GM12878 (cell line): ENCODE results near the gene BBOX1. TPM values are rescaled to one million over a fixed set of nuclear protein-coding genes. Genes with fewer than 3 reads are reported as not detected.

Experiments used
- ATAC-seq: fragments of 200-7000 bp; cut with Tn5 transposase; 3 replicates; pipeline ENCODE4 v1.9.1; 2020; ENCODE audit warnings: mild to moderate bottlenecking, moderate library complexity
- BruUV-seq: library from RNA; stranded (reverse); fragments of 400-500 nt; replicated peaks from 2 replicates; lab custom pipeline; 2021; lab: Mats Ljungman, UMichigan
- CTCF ChIA-PET: fragments of 300-600 bp; sonication (Branson Sonifier 250); formaldehyde crosslinking; extraction: SDS; loops from one replicate; lab custom pipeline; 2021; ENCODE audit warnings: inconsistent platforms; lab: Yijun Ruan, JAX
- POLR2A ChIA-PET: fragments of 350-600 bp; formaldehyde crosslinking; extraction: SDS; loops from one replicate; lab custom pipeline; 2021; ENCODE audit warnings: inconsistent platforms; lab: Charles Lee
- RAD21 ChIA-PET: fragments of 300-600 bp; sonication (Branson Sonifier 250); formaldehyde crosslinking; loops from one replicate; lab custom pipeline; 2023; ENCODE audit warnings: antibody characterized with exemption; ENCODE audit not compliant: unreplicated experiment; lab: Charles Lee
- SMC1A ChIA-PET: fragments of 300-600 bp; sonication (Branson Sonifier 250); formaldehyde crosslinking; loops from one replicate; lab custom pipeline; 2023; ENCODE audit not compliant: unreplicated experiment, uncharacterized antibody; lab: Charles Lee
- DNase-seq: peaks from one replicate; pipeline ENCODE4 v3.0.0-alpha.2; 2011; ENCODE audit warnings: low read depth, low spot score
- FAIRE-seq: peaks from 3 replicates; lab custom pipeline; 2011; peaks lifted over from hg19 to GRCh38; lab: Jason Lieb, UNC
- H2AFZ ChIP-seq: 2 replicates; pipeline ENCODE4 v1.6.0; 2011; ENCODE audit warnings: low read depth, low read length, control low read depth; ENCODE audit not compliant: control insufficient read depth
- H3K27ac ChIP-seq: 2 replicates; pipeline ENCODE4 v1.5.1; 2011; ENCODE audit warnings: control low read depth; ENCODE audit not compliant: control insufficient read depth, insufficient read depth
- H3K27me3 ChIP-seq, 2 experiments: replicated peaks in 1 of 2; 2 replicates each; pipeline versions ENCODE4 v1.6.0 to v1.6.1; 2011; ENCODE audit warnings: low read length in 1 of 2; ENCODE audit not compliant: control insufficient read depth in 2 of 2, insufficient read depth in 2 of 2
- H3K36me3 ChIP-seq, 2 experiments: 2 replicates each; pipeline ENCODE4 v1.5.1; 2011; ENCODE audit warnings: low read length in 1 of 2; ENCODE audit not compliant: control insufficient read depth in 2 of 2, insufficient read depth in 2 of 2
- H3K4me1 ChIP-seq: 2 replicates; pipeline ENCODE4 v1.6.1; 2011; ENCODE audit warnings: mild to moderate bottlenecking, low read length, moderate library complexity, mixed read lengths; ENCODE audit not compliant: control insufficient read depth, insufficient read depth
- H3K4me2 ChIP-seq: 2 replicates; pipeline ENCODE4 v1.6.0; 2011; ENCODE audit warnings: control low read depth; ENCODE audit not compliant: control insufficient read depth, insufficient read depth
- H3K4me3 ChIP-seq: fragments of 200-600 bp; sonication (generic); 2 replicates; pipeline ENCODE4 v1.5.1; 2016
- H3K79me2 ChIP-seq: 2 replicates; pipeline ENCODE4 v1.6.0; 2011; ENCODE audit warnings: low read length; ENCODE audit not compliant: control insufficient read depth, insufficient read depth
- H3K9ac ChIP-seq: 2 replicates; pipeline ENCODE4 v1.8.0; 2011; ENCODE audit warnings: low read length, control low read depth, mixed read lengths; ENCODE audit not compliant: control insufficient read depth, insufficient read depth
- H3K9me3 ChIP-seq: replicated peaks from 3 replicates; pipeline ENCODE4 v1.5.1; 2011; ENCODE audit warnings: mild to moderate bottlenecking, low read length; ENCODE audit not compliant: control insufficient read depth, insufficient read depth
- H4K20me1 ChIP-seq: 2 replicates; pipeline ENCODE4 v1.6.0; 2011; ENCODE audit not compliant: control insufficient read depth, insufficient read depth
- BACH1 ChIP-seq: fragments of 450-650 bp; IDR thresholded peaks from 2 replicates; pipeline ENCODE4 v1.6.1; 2017; ENCODE audit warnings: mild to moderate bottlenecking, borderline replicate concordance
- BRCA1 ChIP-seq: IDR thresholded peaks from 2 replicates; pipeline ENCODE4 v1.6.1; 2011; ENCODE audit warnings: low read depth, low read length, improper control_type of control experiment
- CREM ChIP-seq: IDR thresholded peaks from 2 replicates; pipeline ENCODE4 v1.6.1; 2014; ENCODE audit warnings: antibody characterized with exemption, low read depth
- ETV6 ChIP-seq, 2 experiments: fragments of 450-650 bp in 1 of 2; IDR thresholded peaks in 1 of 2; conservative IDR thresholded peaks in 1 of 2; 2 replicates each; pipeline ENCODE4 v1.6.1; 2014; ENCODE audit warnings: antibody characterized with exemption in 1 of 2, borderline replicate concordance in 1 of 2, low read depth in 1 of 2, mild to moderate bottlenecking in 1 of 2, moderate library complexity in 1 of 2
- IKZF1 ChIP-seq: fragments of 450-650 bp; conservative IDR thresholded peaks from 2 replicates; pipeline ENCODE4 v1.6.1; 2017; ENCODE audit warnings: antibody characterized with exemption, mild to moderate bottlenecking
- IRF4 ChIP-seq: IDR thresholded peaks from 2 replicates; pipeline ENCODE4 v1.6.1; 2011; ENCODE audit warnings: low read depth, low read length
- MTA2 ChIP-seq: fragments of 450-650 bp; IDR thresholded peaks from 2 replicates; pipeline ENCODE4 v1.6.1; 2016; ENCODE audit warnings: low read depth, mild to moderate bottlenecking, moderate library complexity
- NBN ChIP-seq: fragments of 450-650 bp; IDR thresholded peaks from 2 replicates; pipeline ENCODE4 v1.6.1; 2016
- NFYB ChIP-seq: IDR thresholded peaks from 2 replicates; pipeline ENCODE4 v1.6.1; 2011; ENCODE audit warnings: low read depth, mild to moderate bottlenecking, low read length, improper control_type of control experiment, moderate library complexity; ENCODE audit not compliant: insufficient read depth
- NR2C2 ChIP-seq: IDR thresholded peaks from 2 replicates; pipeline ENCODE4 v1.6.1; 2011; ENCODE audit warnings: borderline replicate concordance, low read depth; ENCODE audit not compliant: control insufficient read depth, insufficient read length
- PML ChIP-seq: IDR thresholded peaks from 2 replicates; pipeline ENCODE4 v1.6.1; 2012; ENCODE audit warnings: low read length, inconsistent platforms
- POLR2A ChIP-seq: IDR thresholded peaks from 2 replicates; pipeline ENCODE4 v1.6.1; 2011; ENCODE audit warnings: low read depth, mild to moderate bottlenecking, low read length
- SP1 ChIP-seq: IDR thresholded peaks from one replicate; pipeline ENCODE4 v1.6.1; 2011; ENCODE audit warnings: low read depth, low read length
- STAT3 ChIP-seq: IDR thresholded peaks from 2 replicates; pipeline ENCODE4 v1.6.1; 2011; ENCODE audit warnings: low read depth, low read length, improper control_type of control experiment
- SUZ12 ChIP-seq: fragments of 200-600 bp; sonication (generic); IDR thresholded peaks from one replicate; pipeline ENCODE4 v1.6.1; 2018; ENCODE audit warnings: antibody characterized with exemption, mild to moderate bottlenecking; ENCODE audit not compliant: unreplicated experiment
- ZNF207 ChIP-seq: fragments of 450-650 bp; IDR thresholded peaks from 2 replicates; pipeline ENCODE4 v1.6.1; 2014; ENCODE audit warnings: antibody characterized with exemption, mild to moderate bottlenecking, borderline replicate concordance
- ZNF24 ChIP-seq: fragments of 450-650 bp; IDR thresholded peaks from 2 replicates; pipeline ENCODE4 v1.6.1; 2017; ENCODE audit warnings: antibody characterized with exemption, mild to moderate bottlenecking
- ZSCAN29 ChIP-seq: fragments of 450-650 bp; IDR thresholded peaks from 2 replicates; pipeline ENCODE4 v1.6.1; 2017; ENCODE audit warnings: mild to moderate bottlenecking, moderate library complexity
- in situ Hi-C: fragments of 300-500 bp; cut with MboI; formaldehyde crosslinking; loops from 9 replicates; pipeline ENCODE4 v1.14.3; 2018; ENCODE audit warnings: mixed read lengths
- intact Hi-C: fragments of 100-400 bp; cut with micrococcal nuclease; formaldehyde crosslinking; loops from one replicate; pipeline ENCODE4 v1.14.2; 2022; ENCODE audit not compliant: unreplicated experiment
- polyA plus RNA-seq, 11 experiments: library from polyadenylated mRNA; depleted of rRNA in 4 of 11; unstranded in 6 of 11; stranded (reverse) in 5 of 11; fragments of >200 nt; fragmentation: Nextera tagmentation in 4 of 11; fragmentation: Illumina TruSeq in 1 of 11; extraction: Ambion mirVana in 4 of 11; extraction: Trizol in 1 of 11; gene quantifications; 1 replicate in 1 of 11; 2 replicates in 10 of 11; pipeline versions ENCODE4 v1.2.1 to v1.2.3, GENCODE V29; 2011 to 2016; ENCODE audit warnings: inconsistent platforms in 2 of 11, missing spikeins in 2 of 11, low read depth in 1 of 11
- total RNA-seq, 4 experiments: library from RNA; depleted of rRNA in 3 of 4; stranded (reverse); fragments of >200 nt in 3 of 4; fragmentation: Illumina TruSeq in 1 of 4; extraction: Trizol in 1 of 4; gene quantifications; 2 replicates each; pipeline versions ENCODE4 v1.2.1 to v1.2.3, GENCODE V29; 2013 to 2021
- TF ChIP-seq, protein P1 (sequence below): fragments of 450-650 bp; IDR thresholded peaks from 2 replicates; pipeline ENCODE4 v1.6.1; 2017; ENCODE audit warnings: mild to moderate bottlenecking, low read depth, inconsistent platforms; ENCODE audit not compliant: poor library complexity, severe bottlenecking
- TF ChIP-seq, protein P2 (sequence below): IDR thresholded peaks from 2 replicates; pipeline ENCODE4 v1.6.1; 2012; ENCODE audit warnings: low read depth, low read length, improper control_type of control experiment

The BBOX1 gene
- total and polyA plus RNA-seq, 10 of the 15 experiments (the other 5 are each of a cell fraction or from before 2014, with no cell fraction given) = 3.5 TPM; not detected in 9

DNA sequence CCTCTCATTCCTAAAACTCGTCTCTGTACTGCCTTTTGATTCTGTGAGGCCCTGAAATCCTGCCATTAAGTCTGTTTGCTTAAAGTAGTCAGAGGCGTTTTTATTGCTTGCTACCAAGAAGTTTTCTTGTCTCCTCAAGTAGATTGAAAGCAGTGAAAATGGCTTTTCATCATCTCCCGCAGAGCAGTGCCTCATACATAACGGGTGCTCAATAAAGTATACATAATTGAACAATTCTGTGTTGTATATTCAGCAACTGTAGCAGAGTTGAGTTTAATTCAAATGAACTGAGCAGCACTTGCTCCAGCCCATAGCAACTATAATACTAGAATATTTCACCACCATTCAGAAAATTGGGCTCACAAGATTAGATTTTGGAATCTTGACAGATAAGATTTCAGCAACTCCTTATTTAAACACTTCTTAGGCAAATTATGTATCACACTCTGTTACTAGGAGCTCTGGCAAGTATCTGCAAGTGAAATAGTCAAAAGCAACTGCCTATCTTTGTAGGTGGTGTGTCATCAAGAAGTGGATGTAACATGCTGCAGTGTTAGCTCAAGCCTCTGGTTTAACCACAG is 26.7 kb upstream of the BBOX1 start (continued):
- TF ChIP-seq, protein P1, sequence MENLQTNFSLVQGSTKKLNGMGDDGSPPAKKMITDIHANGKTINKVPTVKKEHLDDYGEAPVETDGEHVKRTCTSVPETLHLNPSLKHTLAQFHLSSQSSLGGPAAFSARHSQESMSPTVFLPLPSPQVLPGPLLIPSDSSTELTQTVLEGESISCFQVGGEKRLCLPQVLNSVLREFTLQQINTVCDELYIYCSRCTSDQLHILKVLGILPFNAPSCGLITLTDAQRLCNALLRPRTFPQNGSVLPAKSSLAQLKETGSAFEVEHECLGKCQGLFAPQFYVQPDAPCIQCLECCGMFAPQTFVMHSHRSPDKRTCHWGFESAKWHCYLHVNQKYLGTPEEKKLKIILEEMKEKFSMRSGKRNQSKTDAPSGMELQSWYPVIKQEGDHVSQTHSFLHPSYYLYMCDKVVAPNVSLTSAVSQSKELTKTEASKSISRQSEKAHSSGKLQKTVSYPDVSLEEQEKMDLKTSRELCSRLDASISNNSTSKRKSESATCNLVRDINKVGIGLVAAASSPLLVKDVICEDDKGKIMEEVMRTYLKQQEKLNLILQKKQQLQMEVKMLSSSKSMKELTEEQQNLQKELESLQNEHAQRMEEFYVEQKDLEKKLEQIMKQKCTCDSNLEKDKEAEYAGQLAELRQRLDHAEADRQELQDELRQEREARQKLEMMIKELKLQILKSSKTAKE = no peak
- TF ChIP-seq NR2C2 (no peak), BACH1 (no peak), STAT3 (no peak), ZSCAN29 (no peak), NFYB (no peak)

DNA sequence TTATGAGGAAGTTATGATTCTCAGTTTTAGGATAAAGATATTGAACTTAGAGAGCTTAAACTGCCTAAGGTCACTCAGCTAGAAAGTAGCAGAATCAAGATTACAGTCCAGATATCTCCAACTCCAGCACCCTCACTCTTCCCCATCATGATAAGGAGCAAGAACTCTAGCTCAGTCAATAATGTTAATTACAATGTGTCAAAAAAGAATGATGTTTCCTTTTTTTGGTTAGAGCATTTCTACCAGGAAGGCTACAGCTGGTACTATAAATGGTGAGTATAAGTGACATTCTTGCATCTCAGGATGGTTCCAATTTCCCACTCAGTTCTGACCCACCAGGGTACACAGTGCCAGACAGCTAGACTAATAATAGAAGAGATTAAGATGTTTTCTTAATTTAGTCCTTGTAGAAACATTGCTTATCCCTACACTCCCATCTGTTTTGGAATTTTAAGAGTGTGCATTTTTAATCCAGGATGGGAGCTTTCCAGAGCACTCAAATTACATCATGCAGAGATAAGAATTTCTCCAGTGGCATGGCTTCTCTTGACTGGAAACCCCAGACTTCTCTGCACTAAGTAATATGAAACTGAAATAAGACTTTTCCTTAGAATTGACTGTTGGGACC is 21.6 kb upstream of the BBOX1 start:
- no TSS peak for BruUV-seq
- H3K4me2 ChIP-seq = no peak overlapping the region
- CTCF ChIA-PET = no interaction called here
- intact Hi-C loops = no loop called here
- POLR2A ChIA-PET = no interaction called here
- in situ Hi-C loops = no loop called here
- H3K27ac ChIP-seq = no peak overlapping the region
- H3K36me3 ChIP-seq = no peaks in the 10 kb centered on the region
- ATAC-seq (no peak), DNase-seq (no peak), FAIRE-seq (no peak)
- no peak overlapping the region for H3K9ac ChIP-seq
- H3K27me3 ChIP-seq = no peaks in the 10 kb centered on the region
- H3K4me3 ChIP-seq = no peak overlapping the region
- RAD21 ChIA-PET = no interaction called here
- H4K20me1 ChIP-seq = no peaks in the 10 kb centered on the region
- SMC1A ChIA-PET = interaction anchor here (1.0 kb wide), 1 partner anchor 12 kb away, joined by 4 read pairs; no protein-coding TSS in a partner anchor
- no peaks in the 10 kb centered on the region for H3K9me3 ChIP-seq
- no peaks in the 10 kb centered on the region for H3K4me1 ChIP-seq
- no peaks in the 10 kb centered on the region for H3K79me2 ChIP-seq
- no peak overlapping the region for H2AFZ ChIP-seq
- TF ChIP-seq SUZ12 (no peak), ETV6 (conservative IDR thresholded peaks at IDR 0.05 in 1 of 2, IDR thresholded peaks at IDR 0.05 in 1 of 2; ENCODE audit: borderline replicate concordance in 1 of 2, low read depth in 1 of 2) (no peak), IRF4 (no peak), SP1 (no peak), POLR2A (no peak), BRCA1 (no peak), PML (no peak), NBN (no peak), ZNF24 (no peak), ZNF207 (no peak), MTA2 (no peak), CREM (no peak), IKZF1 (no peak)
- TF ChIP-seq, protein P1 = no peak
- TF ChIP-seq, protein P2, sequence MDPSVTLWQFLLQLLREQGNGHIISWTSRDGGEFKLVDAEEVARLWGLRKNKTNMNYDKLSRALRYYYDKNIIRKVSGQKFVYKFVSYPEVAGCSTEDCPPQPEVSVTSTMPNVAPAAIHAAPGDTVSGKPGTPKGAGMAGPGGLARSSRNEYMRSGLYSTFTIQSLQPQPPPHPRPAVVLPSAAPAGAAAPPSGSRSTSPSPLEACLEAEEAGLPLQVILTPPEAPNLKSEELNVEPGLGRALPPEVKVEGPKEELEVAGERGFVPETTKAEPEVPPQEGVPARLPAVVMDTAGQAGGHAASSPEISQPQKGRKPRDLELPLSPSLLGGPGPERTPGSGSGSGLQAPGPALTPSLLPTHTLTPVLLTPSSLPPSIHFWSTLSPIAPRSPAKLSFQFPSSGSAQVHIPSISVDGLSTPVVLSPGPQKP = no peak
